ENCODE data around the gene TFG.

The TFG gene

GRCh38 chr3:100759159-100759558, 49.9 kb downstream of the TFG start:
- DNase-seq, result no peak

- DNase-seq, result no peak
Measured at GRCh38 chr3:100759950-100760349, 50.7 kb downstream of the TFG start.

DNA sequence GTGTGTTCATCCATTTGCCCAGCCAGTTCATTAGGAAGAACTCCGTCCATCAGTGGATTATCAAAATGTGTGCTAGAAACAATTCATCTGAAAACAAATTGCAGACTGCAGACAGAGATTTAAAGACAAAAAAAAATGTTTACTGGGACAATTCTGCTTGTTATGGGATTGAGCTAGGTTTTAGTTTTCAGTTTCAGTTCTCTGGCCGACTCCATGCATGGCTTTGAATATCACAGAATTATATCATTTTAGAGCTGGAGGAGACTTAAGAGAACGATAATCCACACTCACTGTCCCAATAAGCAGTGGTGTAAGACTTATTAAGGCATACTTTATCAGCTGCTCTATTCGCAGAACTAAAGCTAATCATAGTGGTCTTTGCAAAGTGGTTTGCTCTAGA, 51.1 kb downstream of the TFG start:
- DNase-seq, result no peak

DNA sequence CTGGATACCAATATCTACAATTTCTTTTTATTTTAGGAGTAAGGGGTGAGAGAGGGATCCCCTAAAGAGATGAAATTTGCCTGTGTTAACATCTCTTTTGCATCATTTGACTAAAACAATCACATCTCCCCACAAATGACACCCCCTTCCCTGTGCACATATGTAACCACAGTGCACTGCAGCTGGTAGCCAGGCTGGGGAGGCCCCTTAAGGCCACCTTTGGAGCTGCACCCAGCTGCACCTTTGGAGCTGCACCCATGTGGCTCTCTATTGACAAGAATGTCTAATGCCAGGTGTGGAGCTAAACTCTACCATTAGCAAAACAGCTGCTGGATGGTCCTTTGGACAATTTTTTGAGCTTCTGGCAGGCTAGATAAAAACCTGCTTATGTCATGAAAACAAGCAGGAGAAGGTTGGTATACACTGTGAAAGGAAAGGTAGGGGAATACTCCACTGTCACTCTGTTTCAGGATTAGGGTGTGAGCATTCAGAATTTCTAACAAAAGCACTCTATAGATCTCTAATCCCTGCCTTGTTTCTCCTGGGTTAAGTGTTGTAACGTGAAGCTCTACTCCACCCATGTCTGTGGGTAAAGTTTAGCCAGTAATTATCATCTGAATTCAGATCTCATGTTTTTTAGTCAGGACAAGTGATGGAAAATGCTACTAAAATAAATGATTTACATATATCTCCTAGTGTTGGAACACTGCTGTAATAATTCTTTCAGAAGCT, 52.1 kb downstream of the TFG start:
- DNase-seq, result peak; percentile 46

- no peak for DNase-seq
Measured at GRCh38 chr3:100761951-100762350, 52.7 kb downstream of the TFG start.

DNA sequence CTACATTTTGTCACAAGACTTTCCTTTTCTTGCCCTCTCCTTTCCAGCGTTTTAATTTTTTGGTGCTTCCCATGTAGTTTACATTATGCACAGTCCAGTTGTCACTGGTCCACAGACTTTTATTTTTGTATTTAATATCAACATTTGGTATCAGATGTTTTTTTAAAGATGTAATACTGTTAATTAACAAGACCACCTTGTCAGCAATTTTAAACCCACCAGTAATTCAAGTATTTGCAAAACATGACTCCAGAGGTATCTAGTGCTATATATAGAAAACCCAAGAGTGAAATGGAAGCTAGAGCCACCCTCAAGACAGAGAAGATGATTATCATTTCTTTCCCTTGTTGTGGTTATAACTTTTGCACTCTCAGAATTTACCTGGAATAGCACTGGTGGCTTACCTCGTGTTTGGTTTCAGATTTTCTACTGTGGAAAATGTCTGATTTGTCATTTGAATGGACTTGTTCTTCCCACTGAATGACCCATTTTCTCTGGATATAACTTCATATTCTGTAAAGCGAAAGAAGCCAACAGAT, 56.2 kb downstream of the TFG start:
- no peak for DNase-seq

- no peak for DNase-seq
Measured at GRCh38 chr3:100766069-100766468, 56.8 kb downstream of the TFG start.

DNA sequence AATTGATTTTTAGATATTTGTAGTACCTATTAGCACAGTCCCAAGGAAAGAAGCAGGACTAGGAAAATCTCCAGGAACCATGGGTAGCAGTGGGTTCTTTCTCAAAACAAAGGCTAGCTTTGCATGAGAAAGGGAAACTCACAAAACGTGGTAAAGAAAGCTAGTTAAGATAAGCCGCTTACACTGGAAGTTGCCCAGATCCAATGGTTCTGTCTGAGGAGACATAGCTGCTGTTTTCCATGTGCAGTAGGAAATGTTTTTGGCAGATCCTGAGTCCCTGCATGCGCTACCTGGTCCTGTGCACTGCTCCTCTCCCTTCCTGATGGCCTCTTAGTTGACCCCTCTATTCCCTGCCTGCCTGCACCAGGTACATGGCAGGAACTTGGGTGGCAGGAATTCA, 60.4 kb downstream of the TFG start:
- DNase-seq, result no peak

- no peak for DNase-seq
Measured at GRCh38 chr3:100775226-100775625, 65.9 kb downstream of the TFG start.

GRCh38 chr3:100775669-100776068, 66.4 kb downstream of the TFG start:
- DNase-seq, result no peak

DNA sequence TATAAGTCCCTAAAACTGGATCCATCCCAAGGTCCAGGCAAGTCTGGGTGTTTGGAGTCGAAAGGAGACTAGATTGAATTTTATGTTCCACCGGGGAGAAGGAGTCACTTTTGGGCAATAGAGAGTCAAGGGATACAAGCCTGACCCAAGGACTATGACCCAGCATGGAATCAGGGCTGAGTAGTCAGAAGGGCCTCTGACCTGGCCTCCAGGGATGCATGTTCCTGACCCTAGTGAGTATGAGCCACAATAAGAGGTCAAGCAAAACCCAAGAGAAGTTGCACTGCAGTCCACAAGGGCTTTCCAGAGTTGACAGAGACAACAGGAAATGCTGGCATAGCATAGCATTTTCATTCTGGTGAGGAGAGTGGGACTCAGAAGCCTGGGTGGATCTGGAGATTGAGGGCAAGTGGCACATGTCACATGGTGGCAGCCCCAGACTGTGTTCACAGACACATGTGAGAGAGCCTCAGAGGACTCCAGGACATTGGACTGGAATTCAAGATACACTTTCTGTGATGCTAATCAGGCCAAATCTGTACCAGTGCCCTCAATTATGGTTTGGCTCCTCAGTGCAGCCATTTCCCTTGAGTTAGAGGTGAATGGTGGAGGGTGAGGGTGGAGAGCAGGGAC, 66.9 kb downstream of the TFG start:
- DNase-seq, result no peak

DNA sequence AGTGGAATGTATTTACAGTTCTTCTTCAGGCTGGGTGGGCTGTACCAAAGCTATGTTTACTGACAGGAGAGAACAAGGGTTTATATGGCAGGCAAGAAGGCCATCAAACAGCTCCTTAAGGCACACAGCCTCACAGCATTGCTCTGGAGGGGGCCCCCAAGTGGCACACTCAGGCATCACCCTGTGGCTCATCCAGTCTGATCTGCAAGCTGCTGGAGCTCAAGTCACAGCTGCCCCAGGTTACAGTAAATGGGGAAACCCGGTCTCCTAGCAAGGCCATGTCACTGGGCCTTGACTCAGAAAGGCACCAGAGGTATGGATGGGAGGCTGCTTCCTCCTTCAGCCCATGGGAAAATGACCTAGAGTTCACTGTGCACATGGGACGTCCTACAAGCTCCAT, 67.5 kb downstream of the TFG start:
- no peak for DNase-seq

GRCh38 chr3:100777271-100777670, 68.0 kb downstream of the TFG start:
- no peak for DNase-seq

GRCh38 chr3:100779480-100779879, 70.2 kb downstream of the TFG start:
- DNase-seq, result no peak

- no peak for DNase-seq
Measured at GRCh38 chr3:100780071-100780622, 70.9 kb downstream of the TFG start.

- no peak for DNase-seq
Measured at GRCh38 chr3:100781301-100781700, 72.0 kb downstream of the TFG start.

- no peak for DNase-seq
Measured at GRCh38 chr3:100782348-100782747, 73.1 kb downstream of the TFG start.

DNA sequence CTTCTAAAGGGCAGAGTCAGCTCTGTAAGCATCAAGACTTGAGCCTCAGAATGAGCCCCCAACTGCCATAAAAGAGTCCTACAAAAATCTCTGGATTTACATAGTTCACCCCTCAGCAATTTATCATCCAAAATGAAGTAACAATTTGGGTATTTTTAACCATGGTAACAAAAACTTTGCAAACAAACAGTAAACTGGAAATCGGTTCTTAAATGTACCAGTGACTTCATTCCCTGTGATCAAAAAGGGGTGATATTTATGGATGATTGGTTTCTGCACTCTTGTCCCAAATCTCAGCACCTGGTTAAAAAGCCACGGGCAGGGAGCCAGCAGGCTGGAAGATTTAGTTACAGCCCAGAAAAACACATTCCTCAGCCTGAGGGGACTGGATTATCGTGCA, 73.6 kb downstream of the TFG start:
- no peak for DNase-seq

DNA sequence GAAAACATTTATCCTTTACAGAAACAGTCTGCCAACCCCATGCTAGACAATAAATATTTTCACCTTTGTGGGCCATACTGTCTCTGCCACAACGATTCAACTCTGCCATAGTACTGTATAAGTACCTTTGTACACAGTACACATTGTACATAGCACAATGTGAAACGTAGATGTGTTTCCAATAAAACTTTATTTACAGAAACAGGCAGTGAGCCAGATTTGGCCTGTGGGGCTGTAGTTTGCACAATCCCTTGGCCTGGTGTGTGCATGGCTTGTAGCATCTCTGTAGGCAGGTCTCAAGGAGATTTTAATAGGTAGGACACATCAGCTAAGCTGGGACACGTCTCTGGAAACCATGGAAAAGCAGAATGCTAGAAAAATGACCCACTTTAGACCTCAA, 74.3 kb downstream of the TFG start:
- no peak for DNase-seq

DNA sequence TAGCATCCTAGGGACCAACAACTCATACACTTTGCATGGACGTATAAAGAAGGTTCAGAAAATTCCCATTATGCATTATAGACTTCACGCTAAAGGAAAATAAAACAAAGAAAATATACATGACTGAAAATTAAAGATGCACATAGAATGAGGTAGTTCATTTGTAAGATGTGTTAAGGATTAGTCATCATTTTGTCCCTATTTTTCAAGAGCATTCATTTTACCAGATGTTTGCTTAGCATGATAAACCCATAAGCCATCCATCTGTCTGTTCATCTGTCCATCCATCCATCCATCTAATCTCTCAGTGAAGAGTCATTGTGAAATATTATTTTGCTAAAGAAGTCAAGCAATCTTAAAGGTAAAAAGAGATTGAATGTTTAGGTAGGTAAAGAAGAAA, 80.3 kb downstream of the TFG start:
- DNase-seq, result no peak

DNA sequence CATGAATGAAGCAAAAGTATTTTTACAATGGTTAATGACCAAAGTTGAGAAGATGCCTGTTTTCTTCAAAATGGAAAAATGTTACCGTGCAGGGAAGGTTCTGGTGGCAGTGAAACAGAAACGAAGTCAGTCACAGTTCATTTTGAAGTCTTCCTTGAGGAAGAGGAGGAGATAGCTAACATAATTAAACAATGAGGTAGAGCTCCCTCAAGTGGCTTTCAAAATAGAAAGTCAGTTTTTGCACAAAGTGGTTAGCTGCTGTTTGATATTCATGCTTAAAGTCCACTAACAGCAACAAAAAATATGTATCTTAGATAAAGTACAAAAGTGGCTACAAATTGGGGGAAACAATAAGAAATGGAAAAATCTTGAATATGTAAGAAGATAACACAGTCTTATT, 87.3 kb downstream of the TFG start:
- DNase-seq, result peak; percentile 12

GRCh38 chr3:100798012-100798411, 88.7 kb downstream of the TFG start:
- no peak for DNase-seq
